GM23338 (cell line): ENCODE data around the gene CCDC197. TPM values are rescaled to one million over a fixed set of nuclear protein-coding genes. Genes with fewer than 3 reads are reported as not detected.

Experiments used
- ATAC-seq: fragments of 200-7000 bp; cut with Tn5 transposase; 3 replicates; pipeline ENCODE4 v1.9.1; 2020
- DNase-seq: peaks from one replicate; pipeline ENCODE4 v3.0.0-alpha.2; 2015; ENCODE audit warnings: low spot score
- H2AFZ ChIP-seq: fragments of 200-600 bp; sonication (generic); 2 replicates; pipeline ENCODE4 v1.8.0; 2016; ENCODE audit warnings: antibody characterized with exemption, mild to moderate bottlenecking, moderate library complexity
- H3F3A ChIP-seq: fragments of 200-600 bp; sonication (generic); replicated peaks from 2 replicates; pipeline ENCODE4 v1.8.0; 2017; ENCODE audit warnings: antibody characterized with exemption, mixed run types, low read depth
- H3K27ac ChIP-seq: fragments of 200-600 bp; sonication (generic); 2 replicates; pipeline ENCODE4 v1.6.1; 2016; ENCODE audit warnings: low read depth
- H3K27me3 ChIP-seq: fragments of 200-600 bp; sonication (generic); 2 replicates; pipeline ENCODE4 v1.8.0; 2016; ENCODE audit warnings: mild to moderate bottlenecking, mixed run types, moderate library complexity; ENCODE audit not compliant: insufficient read depth
- H3K36me3 ChIP-seq: fragments of 200-600 bp; sonication (generic); 2 replicates; pipeline ENCODE4 v1.8.0; 2016; ENCODE audit warnings: mild to moderate bottlenecking; ENCODE audit not compliant: insufficient read depth
- H3K4me1 ChIP-seq: fragments of 200-600 bp; sonication (generic); 2 replicates; pipeline ENCODE4 v1.8.0; 2016; ENCODE audit warnings: mild to moderate bottlenecking, moderate library complexity; ENCODE audit not compliant: insufficient read depth
- H3K4me2 ChIP-seq: fragments of 200-600 bp; sonication (generic); 2 replicates; pipeline ENCODE4 v1.7.1; 2017; ENCODE audit warnings: mixed run types
- H3K4me3 ChIP-seq: fragments of 200-600 bp; sonication (generic); 2 replicates; pipeline ENCODE4 v1.6.1; 2016; ENCODE audit warnings: mixed run types
- H3K79me2 ChIP-seq: fragments of 200-600 bp; sonication (generic); replicated peaks from 2 replicates; pipeline ENCODE4 v1.8.0; 2017; ENCODE audit warnings: mild to moderate bottlenecking; ENCODE audit not compliant: insufficient read depth
- H3K9me2 ChIP-seq: fragments of 200-600 bp; sonication (generic); 2 replicates; pipeline ENCODE4 v1.8.0; 2017; ENCODE audit not compliant: insufficient read depth
- H4K20me1 ChIP-seq: fragments of 200-600 bp; sonication (generic); replicated peaks from 2 replicates; pipeline ENCODE4 v1.8.0; 2017; ENCODE audit warnings: mild to moderate bottlenecking; ENCODE audit not compliant: insufficient read depth
- H3K27ac Mint-ChIP-seq: 2 replicates; pipeline ENCODE4 v1.8.0; 2020; ENCODE audit warnings: inconsistent platforms, mild to moderate bottlenecking, moderate library complexity, mixed read lengths
- H3K27me3 Mint-ChIP-seq: 3 replicates; pipeline ENCODE4 v1.8.0; 2022; ENCODE audit warnings: low read depth, mild to moderate bottlenecking, moderate library complexity, mixed read lengths, inconsistent platforms; ENCODE audit not compliant: insufficient read depth, poor library complexity
- H3K36me3 Mint-ChIP-seq: 3 replicates; pipeline ENCODE4 v1.8.0; 2021; ENCODE audit warnings: low read depth, mild to moderate bottlenecking, inconsistent platforms, moderate library complexity, mixed read lengths
- H3K4me1 Mint-ChIP-seq: 3 replicates; pipeline ENCODE4 v1.8.0; 2020; ENCODE audit warnings: mild to moderate bottlenecking, inconsistent platforms, mixed read lengths
- H3K4me3 Mint-ChIP-seq: 3 replicates; pipeline ENCODE4 v1.8.0; 2021; ENCODE audit warnings: moderate library complexity, mild to moderate bottlenecking, inconsistent platforms, mixed read lengths
- H3K9me3 Mint-ChIP-seq: 3 replicates; pipeline ENCODE4 v1.8.0; 2020; ENCODE audit warnings: moderate library complexity, mild to moderate bottlenecking, inconsistent platforms, mixed read lengths
- EZH2 ChIP-seq: fragments of 200-600 bp; sonication (generic); IDR thresholded peaks from one replicate; pipeline ENCODE4 v1.8.0; 2017; ENCODE audit warnings: antibody characterized with exemption, mild to moderate bottlenecking, low read depth; ENCODE audit not compliant: unreplicated experiment
- JUNB ChIP-seq: IDR thresholded peaks from one replicate; pipeline ENCODE4 v1.6.1; 2016; ENCODE audit warnings: antibody characterized with exemption; ENCODE audit not compliant: unreplicated experiment
- NANOG ChIP-seq: IDR thresholded peaks from 2 replicates; pipeline ENCODE4 v1.6.1; 2016; ENCODE audit warnings: antibody characterized with exemption, borderline replicate concordance
- ZNF114 ChIP-seq: fragments of 250-450 bp; sonication (Bioruptor Pico); IDR thresholded peaks from 2 replicates; pipeline ENCODE4 v1.5.0; 2020; ENCODE audit warnings: mild to moderate bottlenecking, moderate library complexity
- ZNF331 ChIP-seq: fragments of 250-450 bp; sonication (Bioruptor Pico); IDR thresholded peaks from 2 replicates; pipeline ENCODE4 v1.5.0; 2020; ENCODE audit warnings: low read depth, mild to moderate bottlenecking, moderate library complexity
- polyA plus RNA-seq: library from polyadenylated mRNA; unstranded; fragments of >200 nt; fragmentation: Nextera tagmentation; extraction: Ambion mirVana; gene quantifications from 2 replicates; pipeline ENCODE4 v1.2.1, GENCODE V29; 2016
- total RNA-seq: library from RNA; depleted of rRNA; stranded (reverse); fragments of >200 nt; shearing (Covaris generic); gene quantifications from 2 replicates; pipeline ENCODE4 v1.2.3, GENCODE V29; 2014
- TF ChIP-seq, protein P1 (sequence below): IDR thresholded peaks from 2 replicates; pipeline ENCODE4 v1.6.1; 2016; ENCODE audit warnings: antibody characterized with exemption
- TF ChIP-seq, protein P2 (sequence below): fragments of 250-450 bp; sonication (Bioruptor Pico); IDR thresholded peaks from 2 replicates; pipeline ENCODE4 v1.5.0; 2020; ENCODE audit warnings: mild to moderate bottlenecking, moderate library complexity

The CCDC197 gene
- total and polyA plus RNA-seq, 2 experiments from 2014 or later, result not detected

DNA sequence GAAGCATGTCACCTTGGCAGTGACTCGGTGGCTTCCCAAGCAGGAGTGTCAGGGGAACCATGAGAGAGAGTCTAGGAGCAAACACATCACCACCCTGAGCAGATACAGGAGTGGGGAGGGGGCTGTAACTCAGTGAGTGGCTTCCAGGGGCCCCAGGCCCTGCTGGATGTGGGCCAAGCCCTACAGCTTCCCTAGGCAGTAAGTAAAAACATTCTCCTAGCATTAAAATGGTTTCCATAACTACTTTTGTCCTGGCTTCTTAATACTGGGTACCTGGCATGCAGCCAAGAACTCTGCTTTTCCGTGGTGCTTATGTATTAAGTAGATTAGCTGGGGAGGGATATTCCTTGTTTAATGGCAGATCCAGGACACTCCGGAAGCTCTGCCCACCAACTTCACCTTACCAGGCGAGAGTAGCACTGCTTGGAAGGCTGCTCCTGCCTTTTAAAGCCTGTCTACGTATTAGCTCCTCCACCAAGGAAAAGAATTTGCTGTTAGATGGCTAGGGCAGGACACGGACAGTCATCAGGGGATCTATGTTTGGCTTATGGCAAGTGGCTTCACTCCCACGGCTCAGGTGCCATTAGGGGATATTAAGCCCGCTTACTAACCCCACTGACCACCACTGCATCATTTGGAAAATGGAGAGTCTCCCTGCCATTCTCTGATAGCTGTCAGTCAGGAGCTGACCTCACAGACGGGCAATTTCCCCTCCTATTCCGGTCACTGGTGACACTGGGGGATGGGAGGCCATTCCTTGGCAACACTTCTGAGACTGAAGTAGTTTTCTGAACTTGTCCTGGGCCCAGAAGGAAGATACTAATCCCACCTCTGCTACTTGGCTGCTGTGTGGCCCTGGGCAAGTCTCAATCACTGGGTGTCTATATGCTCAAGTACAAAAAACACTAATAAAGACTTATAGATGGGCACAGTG is 51.9 kb downstream of the CCDC197 start:
- Histone ChIP-seq H3K27ac (no peak overlapping the region), H3K79me2 (no peaks in the 10 kb centered on the region), H3K27me3 (no peaks in the 10 kb centered on the region), H2AFZ (no peak overlapping the region), H3K4me1 (no peaks in the 10 kb centered on the region), H3K36me3 (peaks cover 20% of the 10 kb centered on the region), H3F3A (no peaks in the 10 kb centered on the region), H3K9me2 (no peaks in the 10 kb centered on the region), H3K4me2 (no peak overlapping the region), H3K4me3 (no peak overlapping the region), H4K20me1 (peaks cover 3% of the 10 kb centered on the region)
- ATAC-seq (no peak), DNase-seq (no peak)
- Mint-ChIP-seq H3K27me3 (peaks cover 7% of the 10 kb centered on the region), H3K4me1 (peaks cover 10% of the 10 kb centered on the region; the same call in 2 of the 3 replicates), H3K27ac (no peak overlapping the region), H3K9me3 (no peaks in the 10 kb centered on the region), H3K36me3 (peaks cover 68% of the 10 kb centered on the region), H3K4me3 (no peak overlapping the region)
- TF ChIP-seq ZNF331 (no peak), NANOG (no peak), EZH2 (no peak), JUNB (no peak), ZNF114 (CRISPR knock-in tag) (no peak)
- TF ChIP-seq, protein P1, sequence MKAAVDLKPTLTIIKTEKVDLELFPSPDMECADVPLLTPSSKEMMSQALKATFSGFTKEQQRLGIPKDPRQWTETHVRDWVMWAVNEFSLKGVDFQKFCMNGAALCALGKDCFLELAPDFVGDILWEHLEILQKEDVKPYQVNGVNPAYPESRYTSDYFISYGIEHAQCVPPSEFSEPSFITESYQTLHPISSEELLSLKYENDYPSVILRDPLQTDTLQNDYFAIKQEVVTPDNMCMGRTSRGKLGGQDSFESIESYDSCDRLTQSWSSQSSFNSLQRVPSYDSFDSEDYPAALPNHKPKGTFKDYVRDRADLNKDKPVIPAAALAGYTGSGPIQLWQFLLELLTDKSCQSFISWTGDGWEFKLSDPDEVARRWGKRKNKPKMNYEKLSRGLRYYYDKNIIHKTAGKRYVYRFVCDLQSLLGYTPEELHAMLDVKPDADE, result no peak
- TF ChIP-seq, protein P2, sequence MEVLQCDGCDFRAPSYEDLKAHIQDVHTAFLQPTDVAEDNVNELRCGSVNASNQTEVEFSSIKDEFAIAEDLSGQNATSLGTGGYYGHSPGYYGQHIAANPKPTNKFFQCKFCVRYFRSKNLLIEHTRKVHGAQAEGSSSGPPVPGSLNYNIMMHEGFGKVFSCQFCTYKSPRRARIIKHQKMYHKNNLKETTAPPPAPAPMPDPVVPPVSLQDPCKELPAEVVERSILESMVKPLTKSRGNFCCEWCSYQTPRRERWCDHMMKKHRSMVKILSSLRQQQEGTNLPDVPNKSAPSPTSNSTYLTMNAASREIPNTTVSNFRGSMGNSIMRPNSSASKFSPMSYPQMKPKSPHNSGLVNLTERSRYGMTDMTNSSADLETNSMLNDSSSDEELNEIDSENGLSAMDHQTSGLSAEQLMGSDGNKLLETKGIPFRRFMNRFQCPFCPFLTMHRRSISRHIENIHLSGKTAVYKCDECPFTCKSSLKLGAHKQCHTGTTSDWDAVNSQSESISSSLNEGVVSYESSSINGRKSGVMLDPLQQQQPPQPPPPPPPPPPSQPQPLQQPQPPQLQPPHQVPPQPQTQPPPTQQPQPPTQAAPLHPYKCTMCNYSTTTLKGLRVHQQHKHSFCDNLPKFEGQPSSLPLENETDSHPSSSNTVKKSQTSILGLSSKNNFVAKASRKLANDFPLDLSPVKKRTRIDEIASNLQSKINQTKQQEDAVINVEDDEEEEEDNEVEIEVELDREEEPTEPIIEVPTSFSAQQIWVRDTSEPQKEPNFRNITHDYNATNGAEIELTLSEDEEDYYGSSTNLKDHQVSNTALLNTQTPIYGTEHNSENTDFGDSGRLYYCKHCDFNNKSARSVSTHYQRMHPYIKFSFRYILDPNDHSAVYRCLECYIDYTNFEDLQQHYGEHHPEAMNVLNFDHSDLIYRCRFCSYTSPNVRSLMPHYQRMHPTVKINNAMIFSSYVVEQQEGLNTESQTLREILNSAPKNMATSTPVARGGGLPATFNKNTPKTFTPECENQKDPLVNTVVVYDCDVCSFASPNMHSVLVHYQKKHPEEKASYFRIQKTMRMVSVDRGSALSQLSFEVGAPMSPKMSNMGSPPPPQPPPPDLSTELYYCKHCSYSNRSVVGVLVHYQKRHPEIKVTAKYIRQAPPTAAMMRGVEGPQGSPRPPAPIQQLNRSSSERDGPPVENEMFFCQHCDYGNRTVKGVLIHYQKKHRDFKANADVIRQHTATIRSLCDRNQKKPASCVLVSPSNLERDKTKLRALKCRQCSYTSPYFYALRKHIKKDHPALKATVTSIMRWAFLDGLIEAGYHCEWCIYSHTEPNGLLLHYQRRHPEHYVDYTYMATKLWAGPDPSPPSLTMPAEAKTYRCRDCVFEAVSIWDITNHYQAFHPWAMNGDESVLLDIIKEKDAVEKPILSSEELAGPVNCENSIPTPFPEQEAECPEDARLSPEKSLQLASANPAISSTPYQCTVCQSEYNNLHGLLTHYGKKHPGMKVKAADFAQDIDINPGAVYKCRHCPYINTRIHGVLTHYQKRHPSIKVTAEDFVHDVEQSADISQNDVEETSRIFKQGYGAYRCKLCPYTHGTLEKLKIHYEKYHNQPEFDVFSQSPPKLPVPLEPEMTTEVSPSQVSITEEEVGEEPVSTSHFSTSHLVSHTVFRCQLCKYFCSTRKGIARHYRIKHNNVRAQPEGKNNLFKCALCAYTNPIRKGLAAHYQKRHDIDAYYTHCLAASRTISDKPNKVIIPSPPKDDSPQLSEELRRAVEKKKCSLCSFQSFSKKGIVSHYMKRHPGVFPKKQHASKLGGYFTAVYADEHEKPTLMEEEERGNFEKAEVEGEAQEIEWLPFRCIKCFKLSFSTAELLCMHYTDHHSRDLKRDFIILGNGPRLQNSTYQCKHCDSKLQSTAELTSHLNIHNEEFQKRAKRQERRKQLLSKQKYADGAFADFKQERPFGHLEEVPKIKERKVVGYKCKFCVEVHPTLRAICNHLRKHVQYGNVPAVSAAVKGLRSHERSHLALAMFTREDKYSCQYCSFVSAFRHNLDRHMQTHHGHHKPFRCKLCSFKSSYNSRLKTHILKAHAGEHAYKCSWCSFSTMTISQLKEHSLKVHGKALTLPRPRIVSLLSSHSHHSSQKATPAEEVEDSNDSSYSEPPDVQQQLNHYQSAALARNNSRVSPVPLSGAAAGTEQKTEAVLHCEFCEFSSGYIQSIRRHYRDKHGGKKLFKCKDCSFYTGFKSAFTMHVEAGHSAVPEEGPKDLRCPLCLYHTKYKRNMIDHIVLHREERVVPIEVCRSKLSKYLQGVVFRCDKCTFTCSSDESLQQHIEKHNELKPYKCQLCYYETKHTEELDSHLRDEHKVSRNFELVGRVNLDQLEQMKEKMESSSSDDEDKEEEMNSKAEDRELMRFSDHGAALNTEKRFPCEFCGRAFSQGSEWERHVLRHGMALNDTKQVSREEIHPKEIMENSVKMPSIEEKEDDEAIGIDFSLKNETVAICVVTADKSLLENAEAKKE, result no peak
